Right renal cortex interstitium (tissue), 3 donors: ENCODE results near the gene EFNA5. TPM values are rescaled to one million over a fixed set of nuclear protein-coding genes. Genes with fewer than 3 reads are reported as not detected.
A peak's percentile ranks its signal among the peaks of the same experiment; 100 is the strongest.
"Not testable (repeated sequence)": the region's sequence is repeated elsewhere in the genome, so short reads cannot be mapped to it uniquely, and the experiment has no call there.

ENCODE experiments used
- DNase-seq, 3 donors: peaks; one replicate each; pipeline ENCODE4 v3.0.0-alpha.2; 2013; ENCODE audit warnings: low read depth in 3 of 3, low spot score in 2 of 3
- polyA plus RNA-seq, 3 donors: library from polyadenylated mRNA; unstranded; fragments of 120-200 nt; gene quantifications; one replicate each; pipeline ENCODE4 v1.2.1, GENCODE V29; 2013; ENCODE audit not compliant: insufficient read length in 3 of 3

The EFNA5 gene
- polyA plus RNA-seq, 3 donors: 24.5 to 27.5 (median 25.3) TPM

DNA sequence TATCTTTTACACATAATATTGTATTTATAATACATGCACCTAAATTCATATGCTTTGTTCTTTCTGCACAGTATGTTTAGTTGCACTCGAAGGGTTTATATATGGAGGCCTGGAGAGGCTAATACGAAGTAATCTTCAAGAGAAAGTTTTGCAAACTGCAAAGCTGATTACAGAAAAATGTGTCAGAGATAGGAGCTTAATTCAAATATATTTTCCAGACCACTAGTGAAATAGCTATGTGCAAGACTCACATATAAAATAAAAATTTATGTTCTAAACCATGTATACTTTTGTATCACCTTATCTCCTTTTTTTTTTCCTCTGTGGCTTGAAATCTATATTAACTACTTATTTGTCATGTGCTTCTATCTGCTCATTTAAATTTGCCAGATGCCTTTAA, 313.8 kb downstream of the EFNA5 start:
- DNase-seq: no peak

- DNase-seq: no peak
These were observed 318.2 kb downstream of the EFNA5 start for GRCh38 chr5:107352576-107352975.

DNA sequence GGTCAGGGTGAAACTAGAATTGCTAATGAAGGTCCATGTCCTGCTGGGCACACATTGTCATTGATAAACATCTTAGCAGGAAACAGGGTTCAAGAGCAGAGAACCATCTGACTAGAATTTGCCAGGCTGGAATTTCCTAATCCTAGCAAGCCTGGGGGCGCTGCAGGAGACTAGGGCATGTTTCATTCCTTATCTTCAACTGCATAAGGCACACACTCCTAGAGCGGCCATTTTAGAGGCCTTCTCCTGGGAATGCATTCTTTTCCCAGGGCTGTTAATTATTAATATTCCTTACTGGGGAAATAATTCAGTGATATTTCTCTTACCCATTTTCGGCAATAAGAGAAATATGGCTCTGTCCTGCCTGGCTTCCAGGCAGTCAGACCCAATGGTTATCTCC, 324.2 kb downstream of the EFNA5 start:
- DNase-seq: not testable (repeated sequence)

GRCh38 chr5:107342371-107342770, 328.4 kb downstream of the EFNA5 start:
- DNase-seq: no peak

DNA sequence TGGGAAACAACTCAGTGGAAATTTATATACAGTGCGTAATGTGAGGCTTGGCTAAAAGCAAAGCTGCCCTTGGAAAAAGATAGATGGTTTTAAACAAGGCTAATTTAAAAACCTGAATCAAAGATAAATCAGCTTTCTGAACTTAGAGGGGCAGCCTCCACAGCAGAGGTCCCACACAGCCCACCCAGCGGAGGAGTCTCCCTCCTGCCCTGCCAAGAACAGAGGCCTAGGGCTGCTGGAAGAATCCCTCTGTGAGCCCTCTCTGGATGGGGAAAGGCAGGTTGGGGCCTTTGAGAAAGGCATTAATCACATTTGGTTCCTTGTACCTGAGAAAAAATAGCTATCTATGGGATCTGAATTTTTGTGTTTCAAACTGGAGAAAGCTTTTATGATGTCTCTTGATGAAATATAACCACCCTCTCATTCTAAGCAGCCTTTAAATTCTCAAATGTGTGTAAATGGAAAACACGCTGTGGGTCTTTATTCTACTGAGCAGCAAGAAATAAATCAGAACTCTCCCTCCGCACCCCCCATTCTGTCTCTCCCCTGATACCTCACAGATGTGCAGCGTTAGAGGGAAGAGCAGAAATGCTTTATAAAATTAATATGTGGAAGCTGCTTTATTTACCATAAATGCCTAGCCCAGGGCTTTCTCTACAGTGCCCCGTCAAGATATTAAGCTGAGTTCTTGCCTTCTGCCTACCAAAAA, 329.2 kb downstream of the EFNA5 start:
- peak in 1 of 3 donors; percentile 23 for DNase-seq

DNA sequence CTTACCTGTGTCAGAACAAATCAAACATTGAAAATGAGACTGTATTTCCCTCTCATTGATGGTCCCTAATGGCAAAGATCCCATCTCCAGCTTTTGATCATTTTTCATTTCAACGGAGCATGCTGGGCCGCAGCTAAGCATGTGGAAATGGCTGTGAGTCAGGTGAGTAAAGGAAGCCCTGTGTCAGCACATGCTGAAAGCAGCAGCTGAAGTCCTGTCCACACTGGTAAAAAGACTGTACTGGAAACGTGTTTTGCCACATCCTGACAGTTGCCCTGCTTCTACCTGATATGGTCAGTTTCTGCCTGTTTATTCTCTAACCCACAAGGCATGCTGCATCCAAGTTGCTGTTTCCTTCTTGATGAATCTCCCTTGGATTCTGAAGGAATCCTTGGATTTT, 330.1 kb downstream of the EFNA5 start:
- DNase-seq: no peak

DNA sequence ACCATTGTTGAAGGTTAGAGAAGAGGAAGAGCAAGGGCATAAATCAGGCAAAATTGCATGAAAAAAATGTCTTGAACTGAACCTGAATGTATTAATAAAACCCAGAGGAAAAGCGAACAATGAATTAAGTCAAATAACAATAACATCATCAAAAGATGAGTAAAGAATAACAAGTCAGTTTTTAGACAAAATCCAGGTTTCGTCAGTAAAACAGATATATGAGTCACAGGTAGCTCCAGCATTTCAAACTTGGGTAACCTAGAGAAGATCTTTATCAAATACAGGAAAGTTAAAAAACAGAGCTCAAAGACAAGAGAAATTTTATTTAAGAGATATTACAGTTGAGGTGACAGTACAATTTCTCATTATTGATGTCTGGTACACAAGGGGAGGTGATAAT, 332.4 kb downstream of the EFNA5 start:
- DNase-seq: no peak

DNA sequence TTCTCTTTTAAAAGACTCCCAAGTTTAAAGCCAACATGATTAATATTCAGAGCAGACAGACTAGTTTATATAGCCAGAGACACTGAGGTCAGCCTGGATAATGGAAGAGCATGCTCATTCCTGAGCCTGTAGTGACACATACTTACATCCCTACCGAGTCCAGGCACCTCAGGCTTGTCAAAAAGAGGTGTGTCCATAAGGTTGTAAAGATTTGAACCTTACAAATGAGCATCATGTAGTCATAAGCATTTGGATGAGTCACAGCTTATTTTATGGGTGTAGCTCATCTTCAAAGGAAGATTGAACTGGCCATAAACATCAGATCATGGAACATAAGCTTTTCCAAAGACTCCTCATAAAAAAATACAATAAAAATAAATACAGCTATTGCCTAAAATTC, 333.5 kb downstream of the EFNA5 start:
- DNase-seq: no peak

- DNase-seq: no peak
These were observed 338.9 kb downstream of the EFNA5 start for GRCh38 chr5:107331882-107332281.

- no peak for DNase-seq
These were observed 339.4 kb downstream of the EFNA5 start for GRCh38 chr5:107331312-107331711.

GRCh38 chr5:107330903-107331302, 339.8 kb downstream of the EFNA5 start:
- no peak for DNase-seq

DNA sequence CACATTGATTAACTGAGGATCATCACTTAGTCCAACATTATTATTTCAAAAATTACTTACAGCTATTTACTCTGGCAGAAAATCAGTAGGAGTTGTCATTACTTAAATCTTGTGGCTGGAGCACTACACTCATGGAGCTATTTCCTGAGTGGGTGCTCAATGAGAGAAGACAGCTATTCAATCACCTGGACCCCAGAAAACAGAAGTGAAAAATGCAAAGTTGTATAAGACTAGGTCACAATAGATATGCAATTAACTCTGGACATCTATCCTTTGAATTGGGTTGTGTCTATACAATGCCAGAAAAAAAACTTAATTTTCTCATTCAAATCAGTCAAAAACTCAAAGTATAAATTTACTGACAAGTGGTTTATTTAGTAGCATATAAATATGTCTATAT, 340.9 kb downstream of the EFNA5 start:
- DNase-seq: no peak
